ENCODE results near the gene POSTN. TPM values are rescaled to one million over a fixed set of nuclear protein-coding genes. Genes with fewer than 3 reads are reported as not detected.
"Not testable (repeated sequence)": the region's sequence is repeated elsewhere in the genome, so short reads cannot be mapped to it uniquely, and the experiment has no call there.

Gene POSTN
- total RNA-seq, 1 experiment from 2014 or later = 0.52 TPM

DNA sequence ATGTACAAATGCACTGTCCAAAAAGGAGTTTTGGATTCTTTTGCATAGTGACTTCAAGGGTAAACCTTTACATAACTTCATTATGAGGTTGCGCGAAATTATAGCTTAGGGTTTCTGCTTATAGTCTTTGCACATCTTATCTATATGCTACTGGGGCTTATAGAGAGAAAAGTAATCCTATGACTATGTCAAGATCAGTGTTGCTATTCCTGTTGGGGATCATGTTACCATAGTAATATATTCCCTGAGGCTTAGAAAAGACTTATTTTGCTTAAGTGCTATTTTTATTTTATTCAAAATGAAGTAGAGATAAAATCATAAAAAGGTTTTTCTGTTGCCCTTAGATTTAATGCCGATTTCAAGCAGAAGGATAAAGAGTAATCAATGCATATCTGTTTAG lies 14.7 kb upstream of the POSTN start:
- H3K36me3 ChIP-seq (replicated peaks; ENCODE audit: control insufficient read depth, insufficient read depth, low read length) = no peaks in the 10 kb centered on the region
- no peak for DNase-seq
- no peaks in the 10 kb centered on the region for H3K27me3 ChIP-seq (ENCODE audit: control insufficient read depth, insufficient read depth, low read length)
- H3K4me3 ChIP-seq (ENCODE audit: insufficient read depth, low read depth, low read length) = no peak overlapping the region

DNA sequence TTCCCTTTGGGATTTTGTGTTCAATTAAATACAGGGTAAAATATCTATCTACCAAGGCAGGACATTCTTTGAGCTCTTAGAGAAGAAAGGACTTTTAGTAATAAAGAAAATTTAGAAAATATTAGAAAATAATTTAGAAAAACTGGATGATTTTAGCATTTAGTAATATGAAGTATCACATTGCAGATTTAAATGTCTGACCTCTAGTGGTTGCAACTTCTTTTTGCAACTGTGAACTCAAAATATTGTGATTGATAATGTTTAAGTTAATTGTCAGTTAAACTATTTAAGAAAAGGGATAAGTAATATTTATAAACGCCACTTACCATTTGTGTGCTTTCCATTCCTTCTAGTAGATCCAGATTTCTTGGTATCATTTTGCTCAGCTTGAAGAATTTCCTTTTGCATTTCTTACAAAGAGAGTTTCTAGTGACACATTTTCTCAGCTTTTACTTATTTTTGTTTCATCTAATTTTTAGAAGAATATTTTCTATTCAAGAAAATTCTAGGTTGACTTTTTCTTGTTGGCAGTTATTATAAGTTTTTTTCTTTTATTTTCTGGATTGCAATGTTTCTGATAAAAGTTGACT lies 10.3 kb upstream of the POSTN start:
- Histone ChIP-seq H3K27me3 (ENCODE audit: control insufficient read depth, insufficient read depth, low read length) (no peaks in the 10 kb centered on the region), H3K4me3 (ENCODE audit: insufficient read depth, low read depth, low read length) (no peak overlapping the region), H3K36me3 (replicated peaks; ENCODE audit: control insufficient read depth, insufficient read depth, low read length) (no peaks in the 10 kb centered on the region)
- no peak for DNase-seq

DNA sequence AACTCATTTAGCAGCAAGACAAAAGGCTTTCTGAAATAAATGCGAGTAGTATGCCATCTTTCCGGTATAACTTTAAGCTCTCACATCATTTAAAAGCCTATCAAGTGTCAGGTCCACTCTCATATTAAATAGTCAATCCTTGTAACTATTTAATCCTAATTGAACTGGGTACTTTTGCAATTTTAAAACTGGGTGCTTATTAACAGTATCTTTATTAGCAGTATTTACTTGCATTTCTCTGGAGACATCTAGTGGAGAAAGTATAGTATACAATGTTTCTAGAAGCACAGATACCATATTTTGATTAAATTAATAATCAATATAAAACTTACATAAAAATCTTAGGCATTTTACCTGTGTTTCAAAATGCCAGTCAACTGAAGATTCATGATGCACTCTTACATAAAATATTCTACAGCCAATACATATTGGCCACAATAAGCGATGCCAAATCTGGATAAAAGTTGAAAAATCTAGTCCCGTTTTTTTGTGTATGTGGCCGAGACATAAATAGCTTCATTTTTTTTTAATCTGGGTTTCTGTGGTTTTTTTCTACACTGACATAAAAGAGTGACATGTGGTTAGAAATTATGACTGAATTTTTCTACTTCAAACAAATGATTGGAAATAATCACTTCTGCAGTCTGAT lies 4.3 kb upstream of the POSTN start:
- Histone ChIP-seq H3K4me3 (ENCODE audit: insufficient read depth, low read depth, low read length) (no peak overlapping the region), H3K36me3 (replicated peaks; ENCODE audit: control insufficient read depth, insufficient read depth, low read length) (no peaks in the 10 kb centered on the region), H3K27me3 (ENCODE audit: control insufficient read depth, insufficient read depth, low read length) (no peaks in the 10 kb centered on the region)
- no peak for DNase-seq

DNA sequence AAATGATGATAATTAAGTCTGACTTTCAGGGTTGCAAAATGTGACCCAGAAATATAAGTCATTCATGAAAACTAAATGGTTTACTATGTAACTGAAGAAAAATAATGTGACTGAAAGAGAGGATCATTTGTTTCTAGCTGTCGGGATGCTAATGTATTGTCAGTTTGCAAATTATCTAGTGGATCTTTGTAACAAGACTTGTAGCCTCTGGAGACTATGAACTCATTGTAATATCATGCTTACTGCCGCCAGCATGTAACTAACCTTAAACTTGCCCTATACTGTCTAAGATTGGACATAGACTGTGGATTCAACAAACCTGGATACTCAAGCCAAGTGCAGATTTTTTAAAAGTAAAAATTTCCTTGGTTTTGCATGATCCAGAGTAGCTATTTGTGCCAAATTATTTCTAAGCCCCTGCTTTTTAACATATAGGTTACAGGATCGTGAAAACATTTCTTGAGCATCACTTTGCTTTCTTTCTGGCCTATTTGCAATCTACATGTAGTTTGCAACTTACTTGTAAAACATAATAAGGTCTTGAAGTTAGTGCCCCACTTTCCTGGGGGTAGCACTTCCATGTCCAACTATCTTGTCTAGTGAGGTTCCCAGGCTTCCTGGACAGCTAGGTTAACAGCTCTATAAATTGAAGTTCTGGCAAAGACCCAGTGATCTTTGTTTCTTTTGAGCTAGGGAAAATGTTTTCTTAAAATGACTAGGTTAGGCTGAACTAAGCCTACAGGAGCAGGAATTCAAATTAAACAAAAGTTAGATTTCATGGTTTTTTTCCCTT lies 3.3 kb upstream of the POSTN start:
- H3K27me3 ChIP-seq (ENCODE audit: control insufficient read depth, insufficient read depth, low read length) = no peaks in the 10 kb centered on the region
- no peak overlapping the region for H3K4me3 ChIP-seq (ENCODE audit: insufficient read depth, low read depth, low read length)
- no peaks in the 10 kb centered on the region for H3K36me3 ChIP-seq (replicated peaks; ENCODE audit: control insufficient read depth, insufficient read depth, low read length)
- DNase-seq = no peak

DNA sequence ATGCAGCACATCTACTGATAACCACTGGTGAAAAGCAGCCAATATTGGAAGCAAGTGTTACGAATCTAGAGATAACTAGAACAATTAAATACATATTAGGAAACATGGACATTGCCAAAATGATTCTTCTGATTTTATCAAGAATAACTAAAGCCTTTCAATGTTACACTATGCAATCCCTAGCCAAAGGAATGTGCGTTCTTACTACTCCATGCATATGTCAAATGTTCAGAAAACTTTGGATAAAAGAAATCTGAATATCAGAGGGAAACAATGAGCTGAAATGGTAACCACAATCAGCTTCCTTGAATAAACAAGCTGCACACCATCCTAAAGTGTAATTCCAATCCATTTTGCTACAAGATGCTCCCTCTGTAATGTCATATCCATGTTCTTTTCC lies 951 bp upstream of the POSTN start:
- Histone ChIP-seq H3K36me3 (replicated peaks; ENCODE audit: control insufficient read depth, insufficient read depth, low read length) (no peaks in the 10 kb centered on the region), H3K4me3 (ENCODE audit: insufficient read depth, low read depth, low read length) (no peak overlapping the region), H3K27me3 (ENCODE audit: control insufficient read depth, insufficient read depth, low read length) (no peaks in the 10 kb centered on the region)
- no peak for DNase-seq

DNA sequence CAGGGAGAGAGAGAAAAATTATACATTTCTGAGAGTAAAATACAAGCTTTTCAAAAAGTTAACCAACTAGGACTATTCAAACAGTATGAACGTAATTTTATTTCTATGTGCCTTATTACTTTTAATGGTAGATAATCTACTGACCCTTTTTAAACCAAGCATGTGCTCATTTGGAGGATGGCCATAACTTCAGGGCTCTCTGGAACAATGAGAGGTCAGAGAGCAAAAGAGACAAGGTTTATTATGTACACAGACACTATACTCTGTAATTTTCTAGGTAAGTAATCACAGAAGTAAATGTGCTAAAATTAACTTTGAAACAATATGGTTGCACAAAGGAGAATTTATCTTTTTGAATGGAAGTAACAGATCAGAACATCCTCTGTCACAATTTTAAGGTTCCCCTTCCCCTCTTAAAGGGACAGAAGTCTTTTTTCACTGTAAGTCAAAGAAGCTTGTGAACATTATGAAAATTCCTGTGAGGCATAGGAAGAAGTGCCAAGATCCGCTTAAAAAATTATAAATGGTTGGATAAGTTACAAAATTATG lies 1.0 kb downstream of the POSTN start:
- no peaks in the 10 kb centered on the region for H3K36me3 ChIP-seq (replicated peaks; ENCODE audit: control insufficient read depth, insufficient read depth, low read length)
- H3K4me3 ChIP-seq (ENCODE audit: insufficient read depth, low read depth, low read length) = no peak overlapping the region
- no peak for DNase-seq
- no peaks in the 10 kb centered on the region for H3K27me3 ChIP-seq (ENCODE audit: control insufficient read depth, insufficient read depth, low read length)

DNA sequence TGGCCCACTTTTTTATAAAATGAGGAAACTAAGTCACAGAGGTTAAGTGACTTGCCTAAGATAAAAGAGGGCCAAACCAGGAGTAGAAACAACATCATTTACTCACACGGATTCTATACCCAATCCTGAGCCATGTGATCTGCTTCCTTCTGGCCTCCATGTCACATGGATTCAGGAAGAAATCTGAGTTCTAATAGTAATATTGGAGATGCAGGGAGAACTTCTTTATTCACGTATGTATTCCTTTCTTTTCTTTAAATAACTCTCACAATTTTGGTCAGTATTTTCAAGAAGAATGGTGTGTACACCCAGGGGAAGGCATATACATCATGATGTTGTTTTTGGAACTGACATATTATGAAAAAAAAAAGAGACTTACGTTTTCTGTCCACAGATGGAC lies 1.8 kb downstream of the POSTN start:
- no peak for DNase-seq
- Histone ChIP-seq H3K4me3 (ENCODE audit: insufficient read depth, low read depth, low read length) (no peak overlapping the region), H3K36me3 (replicated peaks; ENCODE audit: control insufficient read depth, insufficient read depth, low read length) (no peaks in the 10 kb centered on the region), H3K27me3 (ENCODE audit: control insufficient read depth, insufficient read depth, low read length) (no peaks in the 10 kb centered on the region)

DNA sequence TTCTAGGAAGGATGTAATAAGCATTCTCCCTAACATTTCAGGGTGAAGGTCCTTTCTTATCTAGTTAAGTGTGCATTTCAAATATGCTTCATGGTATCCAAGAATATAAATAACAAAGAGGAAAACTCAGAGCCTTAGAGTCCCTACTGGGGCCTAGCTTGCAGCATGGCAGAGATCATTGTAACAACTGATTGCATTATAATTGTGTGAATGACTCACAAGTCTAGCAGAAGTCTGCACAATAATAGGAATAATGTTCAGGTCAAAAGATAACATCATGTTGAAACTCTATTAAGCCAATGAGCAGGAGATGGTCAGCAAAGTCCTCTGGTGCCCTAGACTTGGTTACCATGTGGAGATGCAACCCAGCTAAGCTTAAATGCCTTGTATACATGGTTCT lies 3.4 kb downstream of the POSTN start:
- Histone ChIP-seq H3K4me3 (ENCODE audit: insufficient read depth, low read depth, low read length) (no peak overlapping the region), H3K27me3 (ENCODE audit: control insufficient read depth, insufficient read depth, low read length) (no peaks in the 10 kb centered on the region), H3K36me3 (replicated peaks; ENCODE audit: control insufficient read depth, insufficient read depth, low read length) (no peaks in the 10 kb centered on the region)
- no peak for DNase-seq

DNA sequence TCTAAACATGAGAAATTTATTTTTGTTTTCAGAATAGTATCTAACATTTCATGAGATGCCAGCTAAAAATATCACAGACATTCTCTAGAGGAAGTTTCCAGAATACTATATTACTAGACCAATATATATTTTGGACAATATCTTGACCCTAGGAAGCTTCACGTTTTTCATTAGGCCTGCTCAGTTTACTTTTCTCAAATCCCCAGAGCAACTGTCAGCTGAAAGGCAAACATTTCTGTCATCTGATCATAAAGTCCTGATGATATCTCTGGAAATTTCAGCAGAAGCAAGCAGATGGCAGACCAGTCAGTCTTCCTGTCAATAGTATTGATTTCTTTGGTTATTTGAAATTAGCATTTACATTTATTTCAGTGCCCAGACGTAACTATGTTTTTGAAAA lies 4.0 kb downstream of the POSTN start:
- no peak for DNase-seq
- Histone ChIP-seq H3K36me3 (replicated peaks; ENCODE audit: control insufficient read depth, insufficient read depth, low read length) (no peaks in the 10 kb centered on the region), H3K4me3 (ENCODE audit: insufficient read depth, low read depth, low read length) (no peak overlapping the region), H3K27me3 (ENCODE audit: control insufficient read depth, insufficient read depth, low read length) (no peaks in the 10 kb centered on the region)

DNA sequence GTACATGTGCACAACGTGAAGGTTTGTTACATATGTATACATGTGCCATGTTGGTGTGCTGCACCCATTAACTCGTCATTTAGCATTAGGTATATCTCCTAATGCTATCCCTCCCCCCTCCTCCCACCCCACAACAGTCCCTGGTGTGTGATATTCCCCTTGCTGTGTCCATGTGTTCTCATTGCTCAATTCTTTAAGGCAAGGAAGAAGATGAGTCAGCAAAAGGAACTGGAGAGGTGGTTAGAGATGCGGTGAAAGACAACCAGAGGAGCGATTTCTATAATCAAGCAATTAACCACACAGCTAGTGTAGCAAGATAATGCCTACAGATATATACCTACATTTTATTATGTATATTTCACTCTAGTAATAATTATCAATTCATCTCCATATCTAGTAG lies 9.2 kb downstream of the POSTN start:
- not testable (repeated sequence) for H3K36me3 ChIP-seq (replicated peaks; ENCODE audit: control insufficient read depth, insufficient read depth, low read length); DNase-seq; H3K27me3 ChIP-seq (ENCODE audit: control insufficient read depth, insufficient read depth, low read length); H3K4me3 ChIP-seq (ENCODE audit: insufficient read depth, low read depth, low read length)

DNA sequence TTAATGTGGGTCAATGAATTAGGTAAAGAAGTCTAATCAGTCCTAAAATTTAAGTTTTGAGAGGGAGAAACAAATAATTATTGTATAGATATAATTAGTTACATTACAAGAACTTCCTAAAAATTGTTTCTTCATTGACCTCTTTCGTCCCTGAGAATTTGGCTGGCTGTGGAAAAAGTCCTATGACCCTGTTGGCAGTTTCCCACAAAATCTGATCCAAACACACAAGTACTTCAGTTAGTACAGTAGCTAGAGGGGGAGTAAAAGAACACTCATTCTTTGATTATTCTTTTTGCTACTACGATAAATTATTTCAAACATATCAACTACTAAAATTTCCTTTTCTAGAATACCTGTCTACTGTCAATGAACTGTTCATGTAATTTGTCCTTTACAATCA lies 11.3 kb downstream of the POSTN start:
- Histone ChIP-seq H3K36me3 (replicated peaks; ENCODE audit: control insufficient read depth, insufficient read depth, low read length) (no peaks in the 10 kb centered on the region), H3K4me3 (ENCODE audit: insufficient read depth, low read depth, low read length) (no peak overlapping the region), H3K27me3 (ENCODE audit: control insufficient read depth, insufficient read depth, low read length) (no peaks in the 10 kb centered on the region)
- DNase-seq = no peak

DNA sequence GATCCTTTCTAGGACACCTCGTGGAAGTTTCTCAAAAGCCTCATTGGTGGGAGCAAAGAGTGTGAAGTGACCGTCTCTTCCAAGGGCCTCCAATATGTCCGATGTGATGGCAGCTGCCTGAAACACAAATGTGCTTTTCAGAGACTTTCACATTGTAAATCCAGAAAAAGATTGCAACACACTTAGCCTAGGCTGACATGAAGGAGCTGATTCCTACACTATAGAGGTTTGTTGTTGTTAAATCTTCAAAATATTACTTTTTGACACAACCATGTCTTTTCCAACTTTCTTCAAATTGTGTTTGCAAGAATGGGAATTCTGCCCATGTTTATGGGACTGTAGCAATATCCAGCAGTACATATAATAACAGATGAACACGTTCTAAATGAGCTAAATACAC lies 12.4 kb downstream of the POSTN start:
- H3K36me3 ChIP-seq (replicated peaks; ENCODE audit: control insufficient read depth, insufficient read depth, low read length) = no peaks in the 10 kb centered on the region
- H3K27me3 ChIP-seq (ENCODE audit: control insufficient read depth, insufficient read depth, low read length) = no peaks in the 10 kb centered on the region
- no peak for DNase-seq
- no peak overlapping the region for H3K4me3 ChIP-seq (ENCODE audit: insufficient read depth, low read depth, low read length)

DNA sequence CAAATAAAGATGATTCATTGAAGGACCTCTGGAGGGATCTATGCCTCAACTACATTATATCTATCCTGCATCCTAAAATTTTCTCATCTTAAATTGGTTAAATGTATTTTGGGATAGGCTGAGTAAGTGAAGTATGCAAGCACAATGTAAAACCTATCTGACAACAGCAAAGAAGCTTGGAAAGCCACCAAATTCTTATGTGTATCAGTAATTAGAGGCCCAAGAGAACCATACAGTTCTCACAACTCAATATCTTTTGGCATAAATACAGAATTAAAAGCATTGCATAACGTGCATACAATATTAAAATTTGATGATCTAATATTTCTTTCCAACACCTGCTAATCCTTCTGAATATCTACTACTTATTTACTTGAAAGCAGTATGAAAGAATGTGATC lies 13.0 kb downstream of the POSTN start:
- H3K4me3 ChIP-seq (ENCODE audit: insufficient read depth, low read depth, low read length) = no peak overlapping the region
- no peaks in the 10 kb centered on the region for H3K36me3 ChIP-seq (replicated peaks; ENCODE audit: control insufficient read depth, insufficient read depth, low read length)
- no peaks in the 10 kb centered on the region for H3K27me3 ChIP-seq (ENCODE audit: control insufficient read depth, insufficient read depth, low read length)
- no peak for DNase-seq

DNA sequence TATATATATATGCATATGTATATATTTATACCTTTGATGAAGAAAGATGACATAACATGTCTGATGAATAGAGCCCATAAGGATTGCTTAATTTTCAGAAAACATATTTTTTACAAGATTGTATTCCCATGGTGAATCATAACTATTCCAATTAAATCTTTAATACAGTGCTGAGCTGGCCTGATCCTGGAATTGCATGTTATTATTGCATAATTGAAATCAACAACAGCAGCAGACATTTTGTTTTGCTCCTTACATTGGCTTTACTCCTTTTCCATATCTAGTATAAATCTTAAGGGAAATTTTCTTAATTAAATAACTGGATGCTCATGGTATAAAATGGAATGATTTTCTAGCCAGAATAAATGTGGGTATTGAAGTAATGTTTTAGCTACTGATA lies 22.0 kb downstream of the POSTN start:
- H3K4me3 ChIP-seq (ENCODE audit: insufficient read depth, low read depth, low read length) = no peak overlapping the region
- H3K27me3 ChIP-seq (ENCODE audit: control insufficient read depth, insufficient read depth, low read length) = no peaks in the 10 kb centered on the region
- H3K36me3 ChIP-seq (replicated peaks; ENCODE audit: control insufficient read depth, insufficient read depth, low read length) = no peaks in the 10 kb centered on the region
- DNase-seq = no peak

DNA sequence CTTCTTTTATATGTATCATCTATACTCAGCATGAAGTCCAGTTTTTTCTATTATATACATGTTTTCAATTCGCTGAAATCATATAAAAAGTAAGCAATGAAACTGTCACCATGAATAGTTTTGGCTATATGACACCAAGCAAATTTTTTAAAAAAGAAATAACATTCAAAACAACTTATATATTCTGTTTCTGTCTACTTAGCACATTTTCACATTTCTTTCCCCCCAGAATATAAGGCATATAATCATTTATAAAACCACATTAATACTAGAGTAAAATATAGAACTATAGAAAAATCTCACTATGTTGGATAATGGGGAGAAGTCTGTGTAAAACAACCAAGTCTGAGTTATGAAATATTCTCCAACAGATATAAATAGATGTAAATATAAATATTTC lies 33.1 kb downstream of the POSTN start:
- H3K36me3 ChIP-seq (replicated peaks; ENCODE audit: control insufficient read depth, insufficient read depth, low read length) = no peaks in the 10 kb centered on the region
- H3K4me3 ChIP-seq (ENCODE audit: insufficient read depth, low read depth, low read length) = no peak overlapping the region
- DNase-seq = no peak
- H3K27me3 ChIP-seq (ENCODE audit: control insufficient read depth, insufficient read depth, low read length) = no peaks in the 10 kb centered on the region
